Measurements from ENCODE around the gene GALNT18. TPM values are rescaled to one million over a fixed set of nuclear protein-coding genes. Genes with fewer than 3 reads are reported as not detected.

Gene GALNT18
- polyA plus RNA-seq, 1 donor from 2014 or later: 7.6 TPM

GRCh38 chr11:11260903-11261302, 360.9 kb downstream of the GALNT18 start:
- H3K27me3 ChIP-seq (ENCODE audit: insufficient read depth, low read depth, low read length): no peaks in the 10 kb centered on the region
- H3F3A ChIP-seq (ENCODE audit: insufficient read depth, low read length, poor library complexity, severe bottlenecking): no peaks in the 10 kb centered on the region
- no peak overlapping the region for H3K9ac ChIP-seq (ENCODE audit: low read length)
- H3K4me2 ChIP-seq (ENCODE audit: low read length): no peak overlapping the region
- no peak overlapping the region for H3K4me3 ChIP-seq (ENCODE audit: low read length)
- no peaks in the 10 kb centered on the region for H4K20me1 ChIP-seq (ENCODE audit: insufficient read depth)
- H3K27ac ChIP-seq (ENCODE audit: low read length): no peak overlapping the region
- no peaks in the 10 kb centered on the region for H3K9me2 ChIP-seq (ENCODE audit: insufficient read depth, low read length)
- H2AFZ ChIP-seq (ENCODE audit: low read depth, low read length): no peak overlapping the region
- H3K36me3 ChIP-seq (ENCODE audit: insufficient read depth, low read length): no peaks in the 10 kb centered on the region
- H3K79me2 ChIP-seq (replicated peaks; ENCODE audit: insufficient read depth, low read length): no peaks in the 10 kb centered on the region
- TF ChIP-seq TAF1 (IDR thresholded peaks at IDR 0.05; ENCODE audit: low read depth) (no peak), EZH2 (IDR thresholded peaks at IDR 0.05; ENCODE audit: borderline replicate concordance, insufficient read depth, low read length, poor library complexity, severe bottlenecking) (no peak), REST (IDR thresholded peaks at IDR 0.05; ENCODE audit: borderline replicate concordance) (no peak), EP300 (conservative IDR thresholded peaks at IDR 0.05; ENCODE audit: poor library complexity, severe bottlenecking) (no peak), POLR2AphosphoS5 (IDR thresholded peaks at IDR 0.05) (no peak), CTCF (IDR thresholded peaks at IDR 0.05; ENCODE audit: poor library complexity, severe bottlenecking) (no peak), MXI1 (conservative IDR thresholded peaks at IDR 0.05; ENCODE audit: poor library complexity, severe bottlenecking) (no peak), RAD21 (conservative IDR thresholded peaks at IDR 0.05) (no peak), SMC3 (conservative IDR thresholded peaks at IDR 0.05; ENCODE audit: poor library complexity) (no peak)
- H3K9me3 ChIP-seq (ENCODE audit: low read length): no peaks in the 10 kb centered on the region

GRCh38 chr11:11253995-11254394, 367.8 kb downstream of the GALNT18 start:
- Histone ChIP-seq H3K4me2 (ENCODE audit: low read length) (no peak overlapping the region), H3K9ac (ENCODE audit: low read length) (no peak overlapping the region), H3K27me3 (ENCODE audit: insufficient read depth, low read depth, low read length) (no peaks in the 10 kb centered on the region), H3K79me2 (replicated peaks; ENCODE audit: insufficient read depth, low read length) (no peaks in the 10 kb centered on the region), H3F3A (ENCODE audit: insufficient read depth, low read length, poor library complexity, severe bottlenecking) (no peaks in the 10 kb centered on the region), H4K20me1 (ENCODE audit: insufficient read depth) (no peaks in the 10 kb centered on the region), H2AFZ (ENCODE audit: low read depth, low read length) (no peak overlapping the region), H3K4me3 (ENCODE audit: low read length) (no peak overlapping the region), H3K9me2 (ENCODE audit: insufficient read depth, low read length) (no peaks in the 10 kb centered on the region), H3K9me3 (ENCODE audit: low read length) (no peaks in the 10 kb centered on the region), H3K27ac (ENCODE audit: low read length) (no peak overlapping the region), H3K36me3 (ENCODE audit: insufficient read depth, low read length) (no peaks in the 10 kb centered on the region)
- no peak for TF ChIP-seq SMC3 (conservative IDR thresholded peaks at IDR 0.05; ENCODE audit: poor library complexity)
- no peak for TF ChIP-seq REST (IDR thresholded peaks at IDR 0.05; ENCODE audit: borderline replicate concordance)
- no peak for TF ChIP-seq POLR2AphosphoS5 (IDR thresholded peaks at IDR 0.05)
- no peak for TF ChIP-seq TAF1 (IDR thresholded peaks at IDR 0.05; ENCODE audit: low read depth)
- no peak for TF ChIP-seq MXI1 (conservative IDR thresholded peaks at IDR 0.05; ENCODE audit: poor library complexity, severe bottlenecking)

All from neural cell (in vitro differentiated cells).